KOPT-K1 (cell line): ENCODE results near the gene CAMK2D.

Experiments used
- H3K27ac ChIP-seq: fragments of 200-600 bp; sonication (generic); 2 replicates; pipeline ENCODE4 v1.5.1; 2016; ENCODE audit warnings: antibody characterized with exemption, mild to moderate bottlenecking, low read depth, low read length; ENCODE audit not compliant: poor library complexity, severe bottlenecking
- H3K36me3 ChIP-seq: fragments of 200-600 bp; sonication (generic); 2 replicates; pipeline ENCODE4 v1.5.1; 2017; ENCODE audit warnings: antibody characterized with exemption, mild to moderate bottlenecking, low read length, moderate library complexity; ENCODE audit not compliant: insufficient read depth
- H3K9me3 ChIP-seq: fragments of 200-600 bp; sonication (generic); 2 replicates; pipeline ENCODE4 v1.5.1; 2017; ENCODE audit warnings: antibody characterized with exemption, low read length, mild to moderate bottlenecking; ENCODE audit not compliant: insufficient read depth, poor library complexity, severe bottlenecking

CAMK2D gene

GRCh38 chr4:113405874-113406722, 355.4 kb downstream of the CAMK2D start:
- no peak overlapping the region for H3K27ac ChIP-seq
- H3K36me3 ChIP-seq: no peaks in the 10 kb centered on the region
- no peaks in the 10 kb centered on the region for H3K9me3 ChIP-seq

GRCh38 chr4:113404841-113405240, 356.7 kb downstream of the CAMK2D start:
- H3K36me3 ChIP-seq: no peaks in the 10 kb centered on the region
- H3K27ac ChIP-seq: no peak overlapping the region
- H3K9me3 ChIP-seq: no peaks in the 10 kb centered on the region

- Histone ChIP-seq H3K9me3 (no peaks in the 10 kb centered on the region), H3K36me3 (no peaks in the 10 kb centered on the region), H3K27ac (no peak overlapping the region)
Measured at GRCh38 chr4:113404167-113404571, 357.4 kb downstream of the CAMK2D start.
